SHP77 (cell line): ENCODE data around the gene ZNF282.

ENCODE experiments used
- DNase-seq, 2 experiments: peaks; one replicate each; lab custom pipeline; 2025; lab: John Stamatoyannopoulos, UW

ZNF282 gene

DNA sequence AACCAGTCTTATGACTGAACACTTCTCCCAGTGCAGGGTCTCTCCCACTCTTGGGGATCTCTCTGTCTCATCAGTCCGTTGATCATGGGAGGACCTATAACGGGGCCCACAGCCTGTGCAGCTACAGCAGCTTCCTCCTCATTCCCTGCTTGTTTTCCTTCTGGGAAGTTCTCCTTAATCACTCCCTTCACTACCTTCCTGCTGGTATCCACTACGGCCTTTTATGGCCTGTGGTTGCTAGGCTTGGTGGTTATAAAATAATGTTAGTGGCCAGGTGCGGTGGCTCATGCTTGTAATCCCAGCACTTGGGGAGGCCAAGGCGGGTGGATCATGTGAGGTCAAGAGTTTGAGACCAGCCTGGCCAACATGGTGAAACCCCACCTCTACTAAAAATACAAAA, 3.5 kb upstream of the ZNF282 start:
- DNase-seq = no peak

DNA sequence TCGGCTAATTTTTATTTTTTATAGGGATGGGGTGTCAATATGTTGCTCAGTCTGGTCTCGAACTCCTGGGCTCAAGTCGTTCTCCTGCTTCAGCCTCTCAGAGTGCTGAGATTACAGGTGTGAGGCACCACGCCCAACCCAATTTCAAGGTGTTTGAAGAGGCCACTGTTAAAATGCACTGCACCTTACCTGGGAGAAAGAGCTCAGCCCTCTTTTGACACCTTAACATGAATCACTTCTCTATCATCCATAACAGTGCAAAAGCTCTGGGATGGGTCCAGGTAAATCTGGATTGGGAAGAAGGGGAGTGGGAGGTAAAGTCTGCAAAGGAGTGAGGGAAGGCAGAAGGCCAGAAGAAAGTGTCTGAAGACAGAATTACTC, 557 bp upstream of the ZNF282 start:
- DNase-seq = no peak

DNA sequence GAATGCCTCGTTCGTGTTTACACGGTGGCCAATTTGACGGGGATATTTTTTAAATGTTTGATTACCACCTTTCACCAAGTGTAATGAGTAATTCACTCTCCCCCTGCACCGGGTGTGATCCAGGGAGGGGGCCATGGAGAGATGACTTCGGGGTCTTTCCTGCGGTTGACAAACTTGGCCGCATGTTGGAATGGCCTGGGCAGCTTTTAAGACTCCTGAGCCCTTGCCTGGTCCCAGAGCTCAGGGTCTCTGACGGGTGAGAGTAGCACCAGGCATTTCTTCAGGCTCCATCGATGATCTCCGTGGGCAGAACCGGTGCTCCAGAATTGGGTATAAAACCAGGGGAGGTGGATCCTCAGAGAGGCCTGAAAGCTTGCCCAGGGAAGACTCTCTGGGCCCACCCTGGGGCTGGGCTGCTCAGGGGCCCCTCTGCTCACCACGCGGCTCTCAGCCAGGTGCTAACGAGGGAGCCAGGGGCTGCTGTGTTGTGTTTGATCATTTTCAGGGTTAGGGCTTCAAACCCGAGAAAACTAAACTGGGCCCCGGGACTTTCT, 882 bp downstream of the ZNF282 start:
- no peak for DNase-seq

DNA sequence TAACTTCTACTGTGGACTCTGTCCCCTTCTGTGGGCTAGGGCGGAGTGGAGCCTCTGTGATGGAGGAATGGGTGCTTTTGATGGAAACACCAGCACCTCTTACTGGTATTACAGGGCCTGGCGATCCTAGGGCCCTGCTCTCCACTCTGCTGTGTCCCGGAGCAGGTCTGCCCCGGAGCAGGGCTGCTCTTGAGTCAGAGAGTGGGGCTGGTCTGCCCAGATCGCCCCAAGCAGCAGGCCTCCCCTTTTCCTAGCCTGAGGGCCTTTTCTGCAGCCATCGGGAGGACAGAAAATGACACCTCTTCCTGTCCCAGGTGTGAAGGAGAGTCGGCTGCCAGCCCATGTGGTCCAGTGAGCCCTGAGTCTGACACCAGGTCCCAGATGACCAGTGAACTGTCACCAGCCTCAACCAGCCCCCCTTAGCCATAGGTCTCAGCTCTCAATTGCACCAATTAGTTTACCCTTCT, 1.4 kb downstream of the ZNF282 start:
- DNase-seq = no peak

DNA sequence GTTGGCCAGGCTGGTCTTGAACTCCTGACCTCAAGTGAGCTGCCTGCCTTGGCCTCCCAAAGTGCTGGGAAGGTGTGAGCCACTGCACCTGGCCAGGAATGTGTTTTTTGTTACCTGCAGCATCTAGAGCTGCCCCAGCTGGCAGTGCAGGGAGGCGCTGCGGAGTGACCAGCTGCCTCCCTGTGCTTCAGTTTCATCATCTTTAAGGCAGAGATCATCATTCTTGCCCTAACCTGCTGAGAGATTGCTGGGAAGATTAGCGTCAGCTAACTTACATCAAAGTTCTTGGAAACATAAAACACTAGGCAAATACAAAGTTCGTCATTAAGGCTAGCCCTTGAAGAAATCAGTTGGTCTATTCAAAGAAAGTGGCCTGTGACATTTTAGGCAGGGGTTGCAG, 2.3 kb downstream of the ZNF282 start:
- DNase-seq = no peak

DNA sequence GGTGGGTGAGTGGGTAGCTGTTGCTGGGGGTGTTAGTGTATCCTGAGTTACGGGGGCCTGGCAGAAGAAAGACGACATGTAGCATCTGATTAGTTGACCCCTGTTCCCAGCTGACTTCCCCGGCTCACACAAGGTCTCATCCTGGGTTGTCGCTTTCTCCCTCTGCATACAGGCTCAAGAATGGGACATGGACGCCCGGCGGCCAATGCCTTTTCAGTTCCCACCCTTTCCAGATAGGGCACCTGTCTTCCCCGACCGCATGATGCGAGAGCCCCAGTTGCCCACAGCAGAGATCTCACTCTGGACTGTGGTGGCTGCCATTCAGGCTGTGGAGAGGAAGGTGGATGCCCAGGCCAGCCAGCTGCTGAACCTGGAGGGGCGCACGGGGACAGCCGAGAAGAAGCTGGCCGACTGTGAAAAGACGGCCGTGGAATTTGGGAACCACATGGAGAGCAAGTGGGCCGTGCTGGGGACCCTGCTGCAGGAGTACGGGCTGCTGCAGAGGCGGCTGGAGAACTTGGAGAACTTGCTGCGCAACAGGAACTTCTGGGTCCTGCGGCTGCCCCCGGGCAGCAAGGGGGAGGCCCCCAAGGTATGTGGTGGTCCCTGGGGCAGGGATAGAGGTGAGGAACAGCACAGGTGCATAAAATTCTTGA, 2.9 kb downstream of the ZNF282 start:
- no peak for DNase-seq

DNA sequence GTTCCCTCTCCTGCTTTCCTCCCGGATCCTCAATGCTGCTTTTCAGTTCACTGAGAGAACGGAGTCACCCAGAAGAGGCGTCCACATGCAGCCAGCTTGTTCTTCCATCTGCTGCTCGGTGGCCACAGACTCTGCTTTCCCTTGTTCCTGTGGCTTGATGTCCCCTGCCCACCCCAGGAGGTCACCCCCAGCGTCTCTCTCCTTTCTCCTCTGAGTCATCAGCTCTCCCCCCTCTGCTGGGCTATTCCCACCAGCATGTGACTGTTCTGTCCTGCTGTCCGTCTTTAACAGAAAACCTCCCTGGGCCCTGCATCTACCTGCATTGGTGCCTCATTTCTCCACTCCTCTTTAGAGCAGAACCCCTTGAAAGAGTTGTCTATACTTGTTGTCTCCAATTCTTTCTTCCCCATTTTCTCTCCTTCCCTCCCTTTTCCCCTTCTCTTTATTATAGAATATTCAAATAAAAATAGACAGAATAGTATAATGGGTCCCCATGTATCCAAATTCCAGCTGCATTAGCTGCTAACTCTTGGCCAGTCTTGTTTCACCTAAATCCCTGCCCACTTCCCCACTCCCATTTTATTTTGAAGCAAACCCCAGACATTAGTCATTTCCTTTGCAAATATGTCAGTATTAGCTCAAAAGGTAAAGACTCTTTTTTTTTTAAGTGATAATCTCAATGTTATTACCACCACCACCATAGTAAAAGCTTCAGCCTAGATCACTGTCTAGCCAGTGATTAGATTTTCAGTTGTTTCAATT, 4.1 kb downstream of the ZNF282 start:
- no peak for DNase-seq

DNA sequence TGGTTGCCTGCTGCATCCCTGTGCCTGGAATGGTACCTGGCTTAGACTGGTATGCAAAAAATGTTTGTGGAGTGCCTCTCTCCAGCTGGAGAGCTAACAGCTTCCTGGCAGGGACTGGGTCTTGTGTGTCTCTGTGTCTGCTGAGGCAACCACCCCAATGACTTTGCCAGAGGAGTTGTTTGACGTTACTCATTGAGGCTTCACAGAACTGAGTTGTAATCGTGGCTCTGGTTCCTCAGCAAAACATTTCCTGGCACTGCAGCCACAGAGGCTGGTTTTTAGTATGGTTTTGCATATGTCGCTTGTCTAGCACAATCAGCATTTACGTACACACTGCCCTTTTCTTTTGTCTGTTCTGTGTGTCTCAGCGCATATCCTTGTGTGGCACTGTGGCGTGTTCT, 7.5 kb downstream of the ZNF282 start:
- no peak for DNase-seq

DNA sequence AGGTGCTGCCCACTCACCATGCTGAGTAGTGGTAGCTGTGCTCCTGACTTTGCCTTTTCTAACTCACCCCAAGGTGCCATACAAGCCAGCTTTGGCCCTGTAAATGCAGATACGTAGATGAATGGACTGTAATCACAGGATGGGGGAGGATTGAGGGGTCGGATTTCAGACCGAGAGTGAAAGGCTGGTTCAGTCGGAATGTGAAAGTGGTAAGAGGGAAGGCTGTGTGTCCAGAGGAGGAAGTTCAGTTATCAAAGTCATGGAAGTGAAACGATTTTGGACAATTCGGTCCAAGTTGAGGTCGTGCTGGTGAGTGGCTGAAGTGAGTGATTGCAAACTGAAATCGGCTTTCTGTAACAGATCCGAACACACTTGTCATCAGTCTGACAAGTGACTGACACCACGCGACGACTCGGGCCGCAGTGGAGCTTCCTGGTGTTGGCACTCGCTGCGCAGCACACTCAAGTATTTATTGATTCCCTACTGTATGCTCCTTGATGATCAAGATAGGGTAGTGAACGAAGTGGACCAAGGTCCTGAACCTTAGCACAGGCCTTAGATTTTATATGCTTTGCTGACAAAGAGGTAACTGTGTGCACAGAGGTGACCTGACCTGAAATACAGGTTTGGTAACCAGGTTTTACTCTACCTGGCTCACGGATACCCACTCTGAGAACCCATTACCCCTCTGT, 10.5 kb downstream of the ZNF282 start:
- DNase-seq = no peak

DNA sequence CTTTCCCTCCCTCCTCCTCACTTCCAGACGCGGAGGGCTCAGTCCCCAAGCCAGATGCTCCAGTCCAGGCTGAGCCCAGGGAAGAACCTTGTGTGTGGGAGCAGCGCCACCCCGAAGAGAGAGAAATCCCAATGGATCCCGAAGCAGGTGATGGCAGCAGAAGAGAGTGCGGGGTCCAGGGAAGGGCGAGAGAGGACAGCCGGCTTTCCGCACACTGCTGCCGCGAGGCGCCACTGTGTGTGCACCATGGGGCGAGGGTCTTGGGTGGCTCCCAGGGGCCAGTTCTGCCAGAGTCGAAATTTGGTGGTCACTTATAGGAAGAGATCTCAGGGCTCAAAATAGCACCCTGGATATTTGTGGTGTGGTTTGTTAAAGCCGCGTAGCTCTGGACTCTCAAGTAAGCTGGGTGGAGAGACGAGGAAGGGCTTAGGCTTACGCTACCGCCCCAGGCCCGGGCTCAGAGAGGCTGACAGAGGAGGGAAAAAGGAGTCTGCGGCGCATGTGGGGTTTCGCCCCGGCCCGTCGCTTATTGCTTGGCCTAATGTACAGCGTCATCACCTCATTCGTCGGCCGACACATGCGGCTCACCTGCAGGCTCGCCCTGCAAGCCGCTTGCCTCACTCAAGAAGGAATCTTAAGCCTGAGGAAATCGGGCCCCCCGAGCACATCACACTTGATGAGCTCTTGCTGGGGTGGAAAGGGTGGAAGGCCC, 12.1 kb downstream of the ZNF282 start:
- DNase-seq = no peak

DNA sequence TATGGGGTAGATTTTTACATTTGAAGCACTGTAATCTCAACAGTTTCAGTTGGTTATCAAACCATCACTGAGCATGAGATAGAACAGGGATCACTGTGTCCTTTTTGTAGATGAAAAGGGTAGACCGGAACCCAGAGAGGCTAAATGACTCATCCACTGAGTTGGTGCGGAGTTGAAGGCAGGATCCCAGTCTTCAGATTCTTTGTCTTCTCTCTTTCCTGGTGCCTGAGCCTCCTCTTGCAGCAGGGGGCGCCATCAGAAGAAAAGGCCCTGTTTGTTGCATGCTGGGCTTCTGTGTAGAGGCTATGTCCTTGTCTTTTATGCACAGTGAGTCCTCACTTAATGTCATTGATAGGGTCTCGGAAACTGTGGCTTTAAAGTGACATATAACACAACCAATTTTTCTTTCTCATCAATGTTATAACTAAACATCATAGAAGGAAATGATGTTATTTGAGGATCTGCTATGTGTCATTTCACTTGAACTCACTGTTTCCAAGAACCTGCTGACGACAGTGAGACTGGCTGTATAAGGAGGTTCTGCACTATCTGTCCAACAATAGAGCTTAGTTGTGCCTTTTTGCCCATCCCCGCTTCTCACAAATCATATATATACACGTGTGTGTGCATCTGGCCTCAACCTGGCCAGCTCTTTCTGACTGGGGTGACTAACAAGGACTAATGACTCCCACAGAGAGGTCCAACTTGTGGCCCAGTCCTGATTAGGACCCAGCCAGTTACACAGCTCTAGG, 14.3 kb downstream of the ZNF282 start:
- DNase-seq = peak; percentile 14 to 17

DNA sequence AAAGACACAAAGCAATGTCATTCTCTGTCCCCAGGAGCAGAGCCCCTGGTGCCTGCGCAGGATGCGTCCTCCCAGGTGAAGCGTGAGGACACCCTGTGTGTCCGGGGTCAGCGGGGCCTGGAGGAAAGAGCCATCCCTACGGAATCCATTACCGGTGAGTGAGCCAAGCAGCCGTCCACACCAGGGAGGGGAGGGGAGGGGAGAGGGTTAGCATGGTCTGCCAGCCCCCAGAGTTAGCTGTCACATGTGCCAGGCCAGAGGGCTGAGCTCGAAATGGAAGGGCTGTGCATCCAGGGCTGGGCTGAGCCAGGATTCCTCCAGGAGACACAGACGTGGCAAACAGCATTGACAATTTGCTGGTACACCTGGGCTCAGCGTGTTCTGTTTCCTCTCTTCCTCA, 15.2 kb downstream of the ZNF282 start:
- no peak for DNase-seq

DNA sequence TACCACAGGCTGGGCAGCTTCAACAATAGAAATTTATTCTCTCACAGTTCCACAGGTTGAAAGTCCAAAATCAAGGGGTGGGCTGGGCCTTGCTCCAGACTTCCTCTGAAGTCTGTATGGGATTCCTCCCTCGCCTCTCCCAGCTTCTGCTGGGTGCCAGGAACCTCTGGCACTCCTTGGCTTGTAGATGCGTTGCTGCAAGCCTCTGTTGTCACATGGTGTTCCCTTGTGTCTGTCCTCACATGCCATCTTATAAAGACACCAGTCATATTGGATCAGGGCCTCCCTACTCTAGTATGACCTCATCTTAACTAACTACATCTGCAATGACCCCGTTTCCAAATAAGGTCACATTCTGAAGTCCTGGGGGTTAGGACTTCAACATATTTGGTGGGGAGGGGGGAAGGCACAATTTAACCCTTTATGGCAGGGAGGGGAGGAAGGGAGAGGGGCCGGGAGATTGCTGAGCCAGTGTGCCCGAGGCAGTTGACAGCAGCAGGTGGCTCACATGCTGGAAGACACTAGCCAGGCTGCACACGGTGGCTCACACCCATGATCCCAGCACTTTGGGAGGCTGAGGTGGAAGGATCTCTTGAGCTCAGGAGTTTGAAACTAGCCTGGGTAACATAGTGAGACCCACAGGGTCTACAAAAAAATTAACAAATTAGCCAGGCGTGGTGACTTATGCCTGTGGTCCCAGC, 18.8 kb downstream of the ZNF282 start:
- no peak for DNase-seq

DNA sequence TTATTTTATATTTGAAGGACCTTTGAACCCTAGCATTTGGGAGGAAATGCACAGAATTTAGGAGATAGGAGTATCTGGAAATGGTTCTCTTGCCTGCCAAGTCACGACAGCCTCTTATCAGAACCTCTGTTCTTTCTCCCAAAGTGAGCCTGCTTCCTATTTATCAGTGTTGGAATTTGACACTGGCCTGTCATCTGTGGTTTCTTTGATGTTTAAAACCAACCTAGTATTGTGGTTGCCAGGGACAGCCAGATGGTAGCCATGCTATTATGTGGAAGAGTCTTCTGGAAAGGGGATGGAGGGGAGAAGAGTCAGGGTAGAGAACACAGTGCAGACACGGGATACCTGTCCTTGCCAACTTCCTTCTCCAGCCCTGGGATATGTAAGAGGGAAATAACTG, 21.1 kb downstream of the ZNF282 start:
- DNase-seq = no peak

DNA sequence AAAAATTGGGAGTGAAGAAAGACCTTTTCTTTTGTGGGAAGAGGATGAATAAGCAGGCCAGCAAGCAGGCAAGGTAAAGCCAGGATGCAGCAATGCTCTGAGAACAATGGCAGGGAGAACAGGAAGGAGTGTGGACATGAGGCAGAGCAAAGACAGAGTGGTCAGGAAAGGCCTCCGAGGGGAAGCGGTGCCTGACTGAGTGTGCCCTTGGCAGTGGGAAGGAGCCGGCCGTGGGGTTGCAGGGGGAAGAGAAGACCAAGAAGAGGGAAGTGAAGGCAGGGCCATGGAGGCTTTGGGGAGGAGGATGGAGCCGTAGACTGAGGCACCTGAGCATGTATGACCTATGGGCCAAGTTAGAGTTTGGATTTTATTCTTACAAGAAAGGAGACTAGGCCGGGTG, 22.2 kb downstream of the ZNF282 start:
- no peak for DNase-seq

DNA sequence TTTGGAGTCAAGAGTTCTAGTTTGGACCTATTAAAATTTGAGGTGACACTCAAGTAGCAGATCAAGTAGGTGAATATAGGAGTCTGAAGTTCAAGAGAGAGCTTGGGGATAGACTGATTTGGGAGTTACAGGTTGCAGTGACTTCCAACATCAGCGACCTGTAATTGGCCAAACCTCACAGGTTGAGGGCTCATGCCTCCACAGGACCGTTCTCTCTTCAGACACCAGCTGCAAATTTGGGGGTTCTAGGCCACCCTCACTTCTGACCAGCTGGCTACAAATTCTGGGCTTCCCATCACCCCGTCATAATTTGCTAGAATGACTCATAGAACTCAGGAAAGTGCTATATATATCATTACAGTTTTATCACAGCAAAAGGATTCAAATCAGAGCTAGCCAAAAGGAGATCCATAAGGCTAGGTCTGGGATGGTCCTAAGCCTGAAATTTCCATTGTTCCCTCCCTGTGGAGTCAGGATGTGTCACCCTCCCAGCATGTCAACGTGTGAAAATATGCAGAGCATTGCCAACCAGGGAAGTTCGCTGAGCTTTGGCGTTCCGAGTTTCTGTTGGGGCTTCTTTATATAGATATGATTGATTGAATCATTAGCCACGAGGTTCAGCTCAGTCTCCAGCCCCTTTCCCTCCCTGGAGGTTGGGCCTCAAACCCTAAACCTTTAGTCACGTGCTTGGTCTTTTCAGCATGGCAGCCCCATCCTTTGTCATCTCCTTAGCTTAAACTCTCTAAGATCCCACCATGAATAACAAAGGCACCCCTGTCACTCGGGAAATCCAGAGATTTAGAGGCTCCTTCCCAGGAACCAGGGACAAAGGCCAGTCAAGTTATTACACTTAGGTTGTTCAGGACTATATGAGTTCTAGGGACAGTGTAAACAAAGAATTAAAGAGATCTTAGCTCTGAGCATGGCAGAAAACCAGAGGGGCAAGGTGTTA, 23.4 kb downstream of the ZNF282 start:
- DNase-seq = no peak

DNA sequence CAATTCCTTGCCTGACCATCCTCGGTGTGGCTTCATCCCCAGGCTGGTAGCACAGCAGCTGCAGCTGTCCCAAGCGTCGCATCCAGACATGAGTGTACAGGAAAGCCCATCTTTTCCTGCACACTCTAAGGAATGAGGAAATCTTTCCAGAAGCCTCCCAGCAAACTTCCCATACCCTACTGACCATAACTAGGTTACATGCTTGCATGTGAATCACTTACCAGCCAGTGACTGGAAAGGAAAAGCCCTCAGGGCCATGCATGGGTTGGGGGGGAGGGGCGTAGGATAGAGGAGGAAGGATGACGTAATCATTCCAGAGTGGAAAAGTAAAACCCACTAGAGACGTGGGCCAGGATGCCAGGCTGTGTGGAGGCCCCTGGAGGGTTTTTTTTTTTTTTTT, 25.2 kb downstream of the ZNF282 start:
- DNase-seq = no peak

DNA sequence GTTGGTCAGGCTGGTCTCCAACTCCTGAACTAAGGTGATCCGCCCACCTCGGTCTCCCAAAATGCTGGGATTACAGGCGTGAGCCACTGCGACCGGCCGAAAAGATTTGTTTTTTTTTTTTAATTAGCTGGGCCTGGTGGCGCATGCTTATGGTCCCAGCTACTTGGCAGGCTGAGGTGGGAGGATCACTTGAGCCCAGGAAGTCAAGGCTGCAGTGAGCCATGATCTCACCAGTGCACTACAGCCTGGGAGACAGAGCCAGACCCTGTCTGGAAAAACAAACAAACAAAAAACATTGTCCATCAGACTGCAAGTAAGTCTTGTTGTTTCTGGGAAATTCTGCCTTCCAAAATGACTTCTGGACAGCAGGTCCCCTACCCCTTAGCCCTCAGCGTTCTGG, 27.8 kb downstream of the ZNF282 start:
- no peak for DNase-seq

DNA sequence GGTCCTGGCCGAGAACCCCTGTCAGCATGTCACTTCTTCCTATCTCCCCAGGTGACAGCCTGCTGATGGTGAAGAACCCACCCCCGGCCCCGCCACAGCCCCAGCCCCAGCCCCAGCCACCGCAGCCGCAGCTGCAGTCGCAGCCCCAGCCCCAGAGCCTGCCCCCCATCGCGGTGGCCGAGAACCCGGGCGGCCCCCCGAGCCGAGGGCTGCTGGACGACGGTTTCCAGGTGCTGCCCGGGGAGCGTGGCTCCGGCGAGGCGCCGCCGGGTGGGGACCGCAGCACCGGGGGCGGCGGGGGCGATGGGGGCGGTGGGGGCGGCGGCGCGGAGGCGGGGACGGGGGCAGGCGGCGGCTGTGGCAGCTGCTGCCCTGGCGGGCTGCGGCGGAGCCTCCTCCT, 28.4 kb downstream of the ZNF282 start:
- no peak for DNase-seq

DNA sequence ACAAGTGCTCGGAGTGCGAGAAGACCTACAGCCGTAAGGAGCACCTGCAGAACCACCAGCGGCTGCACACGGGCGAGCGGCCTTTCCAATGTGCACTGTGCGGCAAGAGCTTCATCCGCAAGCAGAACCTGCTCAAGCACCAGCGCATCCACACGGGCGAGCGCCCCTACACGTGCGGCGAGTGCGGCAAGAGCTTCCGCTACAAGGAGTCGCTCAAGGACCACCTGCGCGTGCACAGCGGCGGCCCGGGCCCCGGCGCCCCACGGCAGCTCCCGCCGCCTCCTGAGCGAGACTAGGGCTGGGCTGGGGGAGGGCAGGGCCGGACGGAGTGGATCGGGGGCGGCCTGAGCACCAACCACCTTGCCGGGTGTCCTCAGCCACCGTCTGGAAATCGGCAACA, 29.0 kb downstream of the ZNF282 start:
- DNase-seq = no peak
